GM18517 (cell line): ENCODE data around the gene LRRC58.
"Not testable (repeated sequence)": the region's sequence is repeated elsewhere in the genome, so short reads cannot be mapped to it uniquely, and the experiment has no call there.

Source experiments
- ATAC-seq: cut with Tn5 transposase; IDR thresholded peaks from one replicate; pipeline ENCODE4 v1.9.1; 2021; ENCODE audit warnings: mild to moderate bottlenecking, moderate library complexity; ENCODE audit not compliant: unreplicated experiment

The LRRC58 gene

DNA sequence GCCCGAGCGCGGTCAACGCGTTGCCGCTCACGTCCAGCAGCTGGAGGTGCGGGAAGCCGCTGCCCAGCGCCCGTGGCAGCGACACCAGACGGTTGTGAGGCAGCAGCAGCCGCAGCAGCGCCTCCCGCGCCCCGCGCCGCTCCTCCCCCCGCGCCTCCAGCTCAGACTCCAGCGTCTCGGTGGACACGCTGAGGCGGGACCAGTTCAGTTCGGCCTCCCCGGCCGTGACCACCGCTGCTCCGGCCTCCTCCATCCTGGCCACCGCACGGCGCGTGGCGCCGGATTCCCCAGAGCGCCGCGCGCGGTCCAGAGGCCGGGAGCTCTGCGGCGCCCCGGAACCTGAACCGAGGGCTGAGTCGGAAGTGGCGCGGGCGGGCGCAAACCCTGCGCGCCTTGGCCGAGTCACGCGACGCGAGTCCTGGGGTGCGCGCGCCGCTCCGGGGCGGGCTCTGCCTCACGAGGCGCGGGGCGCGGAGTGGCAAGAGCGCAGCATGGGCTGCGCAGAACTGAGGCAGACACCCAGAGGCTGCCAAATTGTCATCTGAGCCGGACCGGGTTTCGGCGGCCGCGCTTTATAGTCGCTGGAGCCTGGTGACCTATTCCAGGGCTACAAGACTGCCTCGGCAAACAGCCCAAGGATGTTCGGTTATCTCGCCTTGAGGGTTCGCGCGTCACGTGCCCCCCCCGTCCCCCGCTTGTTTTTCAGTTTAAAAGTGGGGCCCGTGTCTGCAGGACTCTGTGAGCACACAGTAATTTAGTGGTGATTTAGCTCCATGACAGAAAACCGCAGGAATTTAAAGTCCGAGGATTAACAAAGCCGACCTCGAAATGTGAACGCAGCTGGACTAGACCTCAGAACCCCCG is at the start of gene LRRC58:
Gene LRRC58 (minus strand): TSS at position 364 of the 864 bp plus-strand sequence. CDS start 111 bp downstream, at position 253.
- ATAC-seq: peak; percentile 87

DNA sequence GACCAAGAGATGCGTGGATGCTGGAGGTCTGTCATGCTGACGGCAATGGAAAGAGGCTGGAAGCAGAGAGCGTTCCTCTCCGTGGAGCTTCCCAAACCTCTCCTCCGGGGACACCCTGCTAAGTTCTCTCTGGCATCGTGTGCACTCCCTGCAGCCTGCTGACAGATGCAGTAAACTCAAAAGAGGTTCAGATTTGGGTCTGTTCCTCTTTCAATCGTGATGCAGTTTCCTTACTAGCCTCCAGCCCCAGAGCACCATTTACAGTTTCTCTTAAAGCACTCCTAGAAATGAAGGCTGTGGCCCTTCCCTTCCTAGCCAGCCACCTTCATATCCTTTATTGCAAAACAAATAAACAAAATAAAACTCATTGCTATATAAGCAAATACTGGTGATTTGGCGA is 47.3 kb upstream of the LRRC58 start:
- no peak for ATAC-seq

DNA sequence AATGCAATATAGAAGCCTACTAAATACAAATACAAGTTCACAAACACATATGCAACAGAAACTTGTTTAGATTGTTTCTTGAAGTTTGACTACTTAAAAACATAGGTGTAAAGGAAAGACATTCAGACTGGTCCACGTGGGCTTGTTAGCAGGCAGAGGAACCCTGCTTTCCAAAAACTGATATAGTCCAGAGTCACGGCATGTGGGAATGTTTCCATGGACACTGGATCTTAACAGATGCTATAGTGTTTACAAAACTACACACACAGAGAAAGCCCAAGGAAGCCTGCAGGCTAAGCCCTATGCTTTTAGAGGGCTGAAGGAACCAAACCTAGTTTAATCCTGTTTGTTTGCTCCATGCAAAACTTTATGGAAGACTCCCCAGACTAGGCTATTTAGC is 45.2 kb upstream of the LRRC58 start:
- no peak for ATAC-seq

DNA sequence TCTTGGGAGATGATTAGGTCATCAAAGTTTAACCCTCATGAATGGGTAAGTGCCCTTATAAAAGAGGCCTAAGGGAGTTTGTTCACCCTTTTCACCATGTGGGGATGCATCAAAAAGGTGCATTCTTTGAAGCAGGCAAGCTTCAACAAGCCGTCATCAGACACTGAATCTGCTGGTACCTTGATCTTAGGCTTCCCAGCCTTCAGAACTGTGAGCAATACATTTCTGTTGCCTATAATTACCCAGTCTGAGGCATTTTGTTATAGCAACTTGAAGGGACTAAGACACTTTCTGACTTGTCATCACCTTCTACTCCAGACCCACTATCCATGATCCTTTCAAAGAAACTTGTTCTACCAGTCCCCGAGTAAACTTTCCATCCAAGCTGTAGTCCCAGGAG is 44.6 kb upstream of the LRRC58 start:
- ATAC-seq: no peak

GRCh38 chr3:120393243-120393642 is 44.1 kb upstream of the LRRC58 start:
- ATAC-seq: no peak

GRCh38 chr3:120382941-120383447 is 33.8 kb upstream of the LRRC58 start:
- ATAC-seq: no peak

DNA sequence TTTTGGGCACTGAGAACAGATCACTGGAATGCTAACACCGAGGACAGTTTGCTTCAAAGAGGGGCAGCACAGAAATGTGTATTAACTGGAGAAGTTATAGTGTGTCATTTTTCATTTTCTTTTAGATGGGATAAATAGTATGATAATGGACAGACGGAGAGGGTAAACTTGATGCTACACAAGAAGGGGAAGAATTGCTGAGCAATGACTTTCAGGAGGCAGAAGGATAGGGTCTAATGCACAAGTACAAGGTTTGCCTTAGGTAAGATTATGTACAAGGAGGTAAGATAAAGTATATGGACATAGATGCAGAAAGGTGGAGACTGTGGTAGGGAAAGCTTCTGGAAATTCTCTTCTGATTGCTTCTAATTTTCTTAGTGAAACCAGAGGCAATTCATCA is 32.3 kb upstream of the LRRC58 start:
- ATAC-seq: no peak

DNA sequence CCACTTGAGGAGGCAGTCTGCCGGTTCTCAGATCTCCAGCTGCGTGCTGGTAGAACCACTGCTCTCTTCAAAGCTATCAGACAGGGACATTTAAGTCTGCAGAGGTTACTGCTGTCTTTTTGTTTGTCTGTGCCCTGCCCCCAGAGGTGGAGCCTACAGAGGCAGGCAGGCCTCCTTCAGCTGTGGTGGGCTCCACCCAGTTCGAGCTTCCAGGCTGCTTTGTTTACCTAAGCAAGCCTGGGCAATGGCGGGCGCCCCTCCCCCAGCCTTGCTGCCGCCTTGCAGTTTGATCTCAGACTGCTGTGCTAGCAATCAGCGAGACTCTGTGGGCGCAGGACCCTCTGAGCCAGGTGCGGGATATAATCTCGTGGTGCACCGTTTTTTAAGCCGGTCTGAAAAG is 28.8 kb upstream of the LRRC58 start:
- not testable (repeated sequence) for ATAC-seq

DNA sequence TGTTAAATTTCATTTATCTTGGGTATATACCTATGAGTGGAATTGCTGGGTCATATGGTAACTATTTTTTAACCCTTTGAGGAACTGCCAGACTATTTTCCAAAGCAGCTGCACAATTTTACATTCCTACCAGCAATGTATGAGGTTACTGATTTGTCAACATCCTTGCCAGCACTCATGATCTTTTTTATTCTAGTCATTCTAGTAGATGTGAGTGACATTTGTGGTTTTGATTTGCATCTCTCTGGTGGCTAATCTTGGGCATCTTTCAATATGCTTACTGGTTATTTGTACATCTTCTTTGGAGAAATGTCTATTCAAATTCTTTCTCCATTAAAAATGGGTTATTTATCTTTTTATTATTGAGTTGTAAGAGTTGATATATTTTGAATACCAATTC is 21.3 kb upstream of the LRRC58 start:
- ATAC-seq: peak; percentile 72

DNA sequence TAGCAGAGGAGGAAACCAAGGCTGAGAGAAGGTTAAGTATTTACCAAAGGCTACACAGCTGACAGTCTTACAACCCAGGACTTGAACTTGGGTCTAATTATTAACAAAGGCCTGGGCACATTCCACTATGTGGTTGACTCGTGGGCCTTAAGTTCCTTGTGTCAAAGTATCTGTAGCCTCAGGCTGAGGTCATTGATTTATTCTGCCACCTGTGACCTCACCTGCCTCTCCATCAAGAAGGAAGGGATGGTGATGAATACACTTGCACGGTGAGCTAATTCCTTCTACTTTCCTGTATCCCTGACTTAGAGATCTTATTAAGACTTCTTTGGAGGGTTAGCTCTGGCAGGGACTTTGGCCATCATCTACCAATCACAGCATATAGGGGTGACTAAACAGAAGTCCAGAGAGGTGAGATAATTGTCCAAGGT is 19.9 kb upstream of the LRRC58 start:
- peak; percentile 88 for ATAC-seq

DNA sequence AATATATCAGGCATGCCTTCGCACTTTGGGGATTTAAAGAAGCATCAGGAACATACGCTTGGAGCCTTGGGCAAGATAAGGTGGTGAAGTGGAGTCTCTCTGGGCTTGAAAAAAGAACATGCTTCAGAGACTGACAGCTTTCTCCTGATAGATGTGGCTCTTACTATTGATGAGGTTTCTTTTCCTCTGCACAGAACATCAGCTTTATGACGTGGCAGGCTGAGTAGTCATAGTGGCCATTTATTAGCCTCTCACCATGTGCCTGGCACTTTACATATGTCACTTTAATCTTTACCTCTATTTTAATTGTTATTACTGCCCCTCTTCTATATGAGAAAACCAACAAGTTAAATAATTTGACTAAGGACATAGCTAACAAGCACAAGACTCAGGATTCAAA is 19.0 kb upstream of the LRRC58 start:
- ATAC-seq: no peak

GRCh38 chr3:120364821-120365220 is 15.7 kb upstream of the LRRC58 start:
- ATAC-seq: no peak

DNA sequence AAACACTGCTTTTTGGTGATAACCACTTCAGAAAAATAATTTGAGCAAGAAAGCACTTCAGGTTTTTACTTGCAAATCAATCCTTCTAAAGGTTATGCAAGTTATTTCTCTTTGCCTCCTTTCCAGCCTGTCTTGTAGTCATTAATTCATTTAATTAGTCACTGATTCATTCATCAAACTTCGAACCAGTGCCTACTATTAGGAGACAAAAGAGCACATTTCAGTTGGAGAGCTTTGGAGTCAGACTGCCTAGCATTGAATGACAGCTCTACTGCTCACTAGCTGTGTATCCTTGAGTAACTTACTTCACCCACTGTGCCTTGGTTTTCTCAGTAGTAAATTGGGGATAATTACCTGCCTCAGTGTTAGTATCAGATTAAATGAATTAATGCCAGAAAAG is 14.9 kb upstream of the LRRC58 start:
- ATAC-seq: no peak

DNA sequence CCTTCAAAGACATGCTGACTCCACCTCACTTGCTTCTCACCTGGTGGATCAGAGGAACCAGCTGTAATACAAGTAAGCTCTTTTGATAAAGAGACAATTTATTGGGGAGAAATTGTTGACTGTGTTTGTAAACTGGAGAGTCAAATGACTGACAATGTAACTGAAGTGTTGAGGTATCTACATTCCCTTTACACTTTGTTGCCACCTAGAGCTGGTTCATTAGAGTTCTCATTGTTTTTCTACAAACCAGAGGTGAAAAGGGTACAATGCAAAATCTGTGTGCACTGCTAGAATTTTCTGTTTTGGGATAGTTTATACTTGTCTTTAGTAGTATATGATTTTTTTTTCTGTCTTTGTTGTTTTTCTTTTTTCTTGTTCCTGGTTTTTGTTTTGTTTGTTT is 8.7 kb upstream of the LRRC58 start:
- ATAC-seq: no peak

GRCh38 chr3:120355486-120355885 is 6.3 kb upstream of the LRRC58 start:
- ATAC-seq: no peak

- ATAC-seq: no peak
Measured at GRCh38 chr3:120353463-120353862, 4.3 kb upstream of the LRRC58 start.

GRCh38 chr3:120352017-120352416 is 2.9 kb upstream of the LRRC58 start:
- ATAC-seq: no peak

DNA sequence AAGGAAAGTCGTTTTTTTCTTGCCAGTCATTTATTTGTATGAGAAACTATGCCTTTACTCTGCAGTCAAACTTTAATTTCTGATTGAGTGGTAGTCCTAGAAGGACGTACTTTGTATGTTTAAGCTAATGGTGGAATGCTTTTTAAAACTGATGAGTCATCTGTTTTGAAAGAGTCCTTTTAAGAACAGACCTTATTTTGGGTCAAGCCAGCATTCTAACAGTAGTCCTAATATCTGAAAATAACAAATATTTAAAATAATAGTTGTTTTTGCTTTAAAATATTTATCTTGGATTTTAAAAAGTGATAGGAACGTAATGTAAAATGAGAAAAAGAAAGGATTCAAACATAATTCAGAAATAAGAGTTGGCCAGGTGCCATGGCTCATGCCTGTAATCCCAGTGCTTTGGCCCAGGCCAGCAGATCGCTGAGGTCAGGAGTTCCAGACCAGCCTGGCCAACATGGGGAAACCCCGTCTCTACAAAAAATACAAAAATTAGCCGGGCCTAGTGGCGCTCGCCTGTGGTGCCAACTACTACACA is 1.3 kb upstream of the LRRC58 start:
- no peak for ATAC-seq

DNA sequence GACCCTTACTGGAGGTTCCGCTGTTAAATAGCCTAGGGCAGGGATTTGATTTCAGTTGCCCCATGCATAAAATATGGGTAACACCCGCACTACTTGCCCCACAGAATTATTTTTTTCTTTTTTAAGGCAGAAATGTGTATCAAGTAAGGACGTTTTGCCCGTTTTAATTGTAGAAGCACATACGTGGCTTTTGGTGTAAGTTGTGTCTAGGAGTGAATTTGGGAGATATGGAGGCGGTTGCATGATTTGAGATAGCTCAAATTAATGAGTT is 636 bp upstream of the LRRC58 start:
- no peak for ATAC-seq

DNA sequence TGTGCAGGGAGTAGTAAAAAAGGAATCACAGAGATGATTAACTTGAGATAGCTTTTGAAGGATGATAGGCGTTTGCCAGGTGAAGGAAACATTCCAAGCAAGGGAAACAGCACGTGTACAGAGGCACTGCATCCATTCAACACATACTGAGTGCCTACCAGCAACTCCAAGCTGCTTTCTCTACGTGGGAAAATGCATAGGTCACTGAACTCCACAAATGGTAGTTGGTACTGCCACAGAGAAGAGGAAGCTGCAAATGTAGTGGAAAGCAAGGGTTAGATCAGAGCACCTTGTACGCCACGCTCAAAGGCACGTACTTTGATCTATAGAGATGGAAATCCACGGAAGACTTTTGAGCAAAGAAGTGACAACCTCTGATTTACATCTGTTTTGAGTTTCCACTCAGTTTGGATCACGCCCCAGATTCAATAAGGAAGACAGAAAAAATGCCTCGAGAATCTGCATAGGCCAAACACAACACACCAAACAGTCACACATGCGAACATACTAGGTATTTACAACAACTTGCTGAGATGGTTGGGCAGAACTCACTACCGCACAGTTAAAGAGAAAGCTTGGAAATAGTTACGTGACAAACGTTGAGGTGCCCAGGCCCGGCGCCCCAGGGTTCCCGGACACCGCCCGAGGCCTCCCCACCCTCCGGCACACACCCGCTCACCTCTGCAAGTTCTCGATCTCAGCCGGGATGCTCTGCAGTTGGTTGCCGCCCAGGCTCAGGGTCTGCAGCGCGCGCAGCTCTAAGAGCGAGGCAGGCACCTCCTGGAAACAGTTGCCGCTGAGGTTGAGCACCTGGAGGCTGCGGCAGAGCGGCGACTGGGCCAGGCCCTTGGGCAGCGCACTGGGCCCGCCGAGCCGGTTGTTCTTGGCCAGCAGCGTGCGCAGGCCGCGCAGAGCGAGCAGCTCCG is 826 bp downstream of the LRRC58 start:
- ATAC-seq: peak; percentile 44

DNA sequence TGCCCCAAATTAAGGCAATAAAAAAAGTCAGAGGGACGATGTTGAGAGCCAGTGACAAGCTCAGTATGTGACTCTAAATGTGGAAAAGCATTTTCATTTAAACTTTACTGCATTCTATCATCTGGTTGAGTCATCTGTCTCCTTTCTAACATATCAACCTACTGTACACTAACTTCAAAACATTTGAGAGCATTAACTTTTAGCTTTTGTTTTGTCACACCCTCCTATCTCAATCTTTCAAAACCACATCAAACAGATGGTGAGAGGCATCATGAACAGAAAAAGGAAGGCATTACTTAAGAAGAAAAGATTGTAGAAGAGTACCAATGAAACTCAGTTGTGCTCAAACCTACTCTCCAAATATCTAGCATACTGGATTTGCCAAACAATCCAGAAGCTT is 4.8 kb downstream of the LRRC58 start:
- no peak for ATAC-seq
